Progenitor cell of endocrine pancreas (in vitro differentiated cells): Measurements from ENCODE around the gene ZNF497. TPM values are rescaled to one million over a fixed set of nuclear protein-coding genes. Genes with fewer than 3 reads are reported as not detected.

Experiments used
- DNase-seq: peaks from one replicate; pipeline ENCODE4 v3.0.0; 2021; ENCODE audit warnings: low spot score; ENCODE audit not compliant: unreplicated experiment
- H3K27ac Mint-ChIP-seq: 2 replicates; pipeline ENCODE4 v1.8.0; 2021; ENCODE audit warnings: mild to moderate bottlenecking, moderate library complexity, mixed read lengths
- H3K27me3 Mint-ChIP-seq: 2 replicates; pipeline ENCODE4 v1.8.0; 2021; ENCODE audit warnings: mixed read lengths
- H3K36me3 Mint-ChIP-seq: 2 replicates; pipeline ENCODE4 v1.8.0; 2022; ENCODE audit warnings: mixed read lengths; ENCODE audit not compliant: insufficient read depth
- H3K4me1 Mint-ChIP-seq: 2 replicates; pipeline ENCODE4 v1.8.0; 2021; ENCODE audit warnings: low read depth, mixed read lengths
- H3K4me3 Mint-ChIP-seq: 2 replicates; pipeline ENCODE4 v1.8.0; 2021; ENCODE audit warnings: low read depth, mild to moderate bottlenecking, moderate library complexity, mixed read lengths
- H3K9me3 Mint-ChIP-seq: 2 replicates; pipeline ENCODE4 v1.8.0; 2021; ENCODE audit warnings: low read depth, mixed read lengths
- total RNA-seq: library from RNA; stranded (reverse); gene quantifications from 2 replicates; pipeline ENCODE4 v1.2.1, GENCODE V29; 2021
- TF ChIP-seq, protein P1 (sequence below): fragments of 200-600 bp; sonication (generic); IDR thresholded peaks from one replicate; pipeline ENCODE4 v1.5.0; 2021; ENCODE audit warnings: antibody characterized with exemption, mild to moderate bottlenecking; ENCODE audit not compliant: unreplicated experiment

Gene ZNF497
- total RNA-seq, 1 donor from 2014 or later, result 13.4 TPM

DNA sequence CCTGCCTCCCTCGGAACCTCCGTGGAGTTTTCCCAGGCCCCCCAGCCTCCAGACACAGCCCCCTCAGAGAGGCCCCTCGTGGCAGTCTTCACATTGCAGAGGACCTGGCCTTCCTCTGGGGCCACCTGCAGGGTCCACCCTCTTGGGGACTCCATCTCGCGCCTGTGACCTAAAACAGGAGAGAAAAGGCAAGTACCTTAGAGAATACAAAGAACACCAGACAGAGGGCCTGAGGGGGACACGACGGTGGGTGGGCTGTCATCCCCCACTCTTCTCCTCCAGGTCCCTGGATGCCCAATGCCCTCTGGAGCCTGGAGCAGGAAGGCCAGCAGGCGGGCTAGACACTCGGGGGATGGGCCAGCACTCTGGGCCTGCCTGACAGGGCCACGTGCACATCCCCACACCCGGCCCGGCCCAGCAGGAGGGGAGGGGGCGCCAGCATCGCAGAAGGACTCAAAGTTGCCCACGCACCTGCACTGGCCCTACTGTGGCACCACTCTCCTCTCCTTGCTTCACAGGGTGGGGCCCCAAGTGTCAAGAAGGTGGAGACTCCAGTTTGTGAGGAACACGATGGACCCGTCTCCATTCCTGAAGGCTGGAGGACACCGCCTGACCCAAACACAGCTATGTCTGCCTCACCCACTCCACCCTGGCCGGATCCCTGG, 4.9 kb downstream of the ZNF497 start:
- TF ChIP-seq, protein P1, sequence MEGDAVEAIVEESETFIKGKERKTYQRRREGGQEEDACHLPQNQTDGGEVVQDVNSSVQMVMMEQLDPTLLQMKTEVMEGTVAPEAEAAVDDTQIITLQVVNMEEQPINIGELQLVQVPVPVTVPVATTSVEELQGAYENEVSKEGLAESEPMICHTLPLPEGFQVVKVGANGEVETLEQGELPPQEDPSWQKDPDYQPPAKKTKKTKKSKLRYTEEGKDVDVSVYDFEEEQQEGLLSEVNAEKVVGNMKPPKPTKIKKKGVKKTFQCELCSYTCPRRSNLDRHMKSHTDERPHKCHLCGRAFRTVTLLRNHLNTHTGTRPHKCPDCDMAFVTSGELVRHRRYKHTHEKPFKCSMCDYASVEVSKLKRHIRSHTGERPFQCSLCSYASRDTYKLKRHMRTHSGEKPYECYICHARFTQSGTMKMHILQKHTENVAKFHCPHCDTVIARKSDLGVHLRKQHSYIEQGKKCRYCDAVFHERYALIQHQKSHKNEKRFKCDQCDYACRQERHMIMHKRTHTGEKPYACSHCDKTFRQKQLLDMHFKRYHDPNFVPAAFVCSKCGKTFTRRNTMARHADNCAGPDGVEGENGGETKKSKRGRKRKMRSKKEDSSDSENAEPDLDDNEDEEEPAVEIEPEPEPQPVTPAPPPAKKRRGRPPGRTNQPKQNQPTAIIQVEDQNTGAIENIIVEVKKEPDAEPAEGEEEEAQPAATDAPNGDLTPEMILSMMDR, result no peak
- H3K9me3 Mint-ChIP-seq, result no peaks in the 10 kb centered on the region
- H3K27me3 Mint-ChIP-seq, result no peaks in the 10 kb centered on the region
- peaks cover 6% of the 10 kb centered on the region for H3K4me1 Mint-ChIP-seq
- no peak for DNase-seq
- no peaks in the 10 kb centered on the region for H3K36me3 Mint-ChIP-seq
- H3K27ac Mint-ChIP-seq, result no peak overlapping the region
- H3K4me3 Mint-ChIP-seq, result no peak overlapping the region

DNA sequence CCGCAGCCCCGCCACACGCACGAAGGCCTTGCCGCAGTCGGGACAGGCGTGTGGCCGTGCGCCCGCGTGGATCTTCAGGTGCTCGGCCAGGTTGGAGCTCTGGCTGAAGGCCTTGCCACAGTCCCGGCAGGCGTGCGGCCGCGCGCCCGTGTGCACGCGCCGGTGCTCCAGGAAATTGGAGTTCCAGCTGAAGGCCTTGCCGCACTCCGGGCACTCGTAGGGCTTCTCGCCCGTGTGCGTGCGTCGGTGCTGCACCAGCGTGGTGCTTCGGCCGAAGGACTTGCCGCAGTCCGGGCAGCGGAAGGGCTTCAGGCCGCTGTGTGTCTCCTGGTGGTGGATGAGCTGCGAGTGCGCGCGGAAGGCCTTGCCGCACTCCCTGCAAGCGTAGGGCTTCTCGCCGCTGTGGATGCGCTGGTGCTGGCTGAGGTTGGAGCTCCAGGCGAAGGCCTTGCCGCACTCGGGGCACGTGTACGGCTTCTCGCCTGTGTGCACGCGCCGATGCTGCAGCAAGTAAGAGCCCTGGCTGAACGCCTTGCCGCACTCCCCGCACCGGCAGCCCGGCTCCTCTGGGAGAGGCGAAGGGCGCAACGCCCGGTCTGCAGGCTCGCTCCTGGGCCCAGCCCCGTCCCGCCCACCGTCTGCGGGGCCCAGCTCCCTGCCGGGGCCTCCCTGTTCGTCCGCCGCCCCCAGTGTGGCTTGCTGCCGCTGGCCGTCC, 5.6 kb downstream of the ZNF497 start:
- H3K36me3 Mint-ChIP-seq, result no peaks in the 10 kb centered on the region
- no peak for DNase-seq
- H3K9me3 Mint-ChIP-seq, result no peaks in the 10 kb centered on the region
- no peak overlapping the region for H3K27ac Mint-ChIP-seq
- no peaks in the 10 kb centered on the region for H3K27me3 Mint-ChIP-seq
- TF ChIP-seq, protein P1, result no peak
- H3K4me1 Mint-ChIP-seq, result peaks cover 7% of the 10 kb centered on the region
- no peak overlapping the region for H3K4me3 Mint-ChIP-seq

DNA sequence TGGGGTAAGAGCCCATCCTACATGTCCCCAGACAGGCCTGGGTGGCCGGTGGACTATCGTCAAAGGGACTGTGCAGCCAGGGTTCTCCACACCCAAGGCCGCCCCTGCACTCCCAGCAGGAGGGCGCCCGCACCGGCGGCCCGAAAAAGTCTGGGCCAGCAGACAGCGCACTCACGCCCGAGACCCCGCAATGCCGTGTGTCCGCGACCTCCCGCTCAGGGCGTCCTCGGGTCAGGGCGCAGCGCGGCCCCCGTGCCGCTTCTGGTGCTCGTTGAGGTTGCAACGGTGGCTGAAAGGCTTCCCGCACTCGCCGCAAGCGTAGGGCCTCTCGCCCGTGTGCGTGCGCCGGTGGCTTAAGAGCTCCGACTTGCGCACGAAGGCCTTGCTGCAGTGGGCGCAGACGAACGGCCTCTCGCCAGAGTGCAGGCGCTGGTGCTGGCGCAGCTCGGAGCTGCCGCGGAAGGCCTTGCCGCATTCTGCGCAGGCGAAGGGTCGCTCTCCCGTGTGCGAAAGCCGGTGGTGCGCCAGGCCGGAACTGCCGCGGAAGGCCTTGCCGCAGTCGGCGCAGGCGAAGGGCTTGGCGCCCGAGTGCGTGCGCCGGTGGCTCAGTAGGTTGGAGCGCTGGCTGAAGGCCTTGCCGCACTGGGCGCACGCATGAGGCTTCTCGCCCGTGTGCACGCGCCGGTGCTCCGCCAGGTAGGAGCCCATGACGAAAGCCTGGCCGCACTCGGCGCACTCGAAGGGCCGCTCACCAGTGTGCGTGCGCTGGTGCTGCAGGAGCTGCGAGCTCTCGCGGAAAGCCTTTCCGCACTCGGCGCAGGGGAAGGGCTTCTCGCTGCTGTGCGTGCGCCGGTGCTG, 6.4 kb downstream of the ZNF497 start:
- TF ChIP-seq, protein P1, result no peak
- no peaks in the 10 kb centered on the region for H3K9me3 Mint-ChIP-seq
- H3K4me1 Mint-ChIP-seq, result peaks cover 2% of the 10 kb centered on the region
- no peaks in the 10 kb centered on the region for H3K27me3 Mint-ChIP-seq
- H3K36me3 Mint-ChIP-seq, result no peaks in the 10 kb centered on the region
- DNase-seq, result no peak
- H3K4me3 Mint-ChIP-seq, result no peak overlapping the region
- H3K27ac Mint-ChIP-seq, result no peak overlapping the region

DNA sequence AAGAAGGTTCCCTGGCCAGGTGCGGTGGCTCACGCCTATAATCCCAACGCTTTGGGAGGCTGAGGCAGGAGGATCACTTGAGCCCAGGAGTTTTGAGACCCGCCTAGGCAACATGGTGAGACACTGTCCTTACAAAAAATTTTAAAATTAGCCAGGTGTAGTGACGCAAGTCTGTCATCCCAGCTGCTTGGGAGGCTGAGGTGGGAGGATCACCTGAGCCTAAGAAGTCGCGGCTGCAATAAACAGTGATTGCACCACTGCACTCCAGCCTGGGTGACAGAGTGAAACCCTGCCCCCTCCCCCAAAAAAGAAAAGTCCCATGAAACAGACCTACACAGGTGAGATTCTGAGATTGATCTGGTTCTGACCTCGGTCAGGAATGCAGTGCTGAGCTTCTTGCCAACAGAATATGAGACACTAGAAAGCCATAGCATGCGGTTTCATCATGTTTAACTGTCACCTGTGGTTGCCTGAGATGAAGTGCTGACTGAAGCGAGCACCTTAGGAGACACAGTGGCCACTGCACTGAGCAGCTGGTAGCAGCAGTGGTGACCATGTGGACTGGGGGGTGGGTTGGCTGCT, 7.2 kb downstream of the ZNF497 start:
- peaks cover 2% of the 10 kb centered on the region for H3K4me1 Mint-ChIP-seq
- DNase-seq, result no peak
- TF ChIP-seq, protein P1, result no peak
- H3K27ac Mint-ChIP-seq, result no peak overlapping the region
- H3K9me3 Mint-ChIP-seq, result no peaks in the 10 kb centered on the region
- no peak overlapping the region for H3K4me3 Mint-ChIP-seq
- H3K36me3 Mint-ChIP-seq, result peaks cover 2% of the 10 kb centered on the region
- no peaks in the 10 kb centered on the region for H3K27me3 Mint-ChIP-seq

DNA sequence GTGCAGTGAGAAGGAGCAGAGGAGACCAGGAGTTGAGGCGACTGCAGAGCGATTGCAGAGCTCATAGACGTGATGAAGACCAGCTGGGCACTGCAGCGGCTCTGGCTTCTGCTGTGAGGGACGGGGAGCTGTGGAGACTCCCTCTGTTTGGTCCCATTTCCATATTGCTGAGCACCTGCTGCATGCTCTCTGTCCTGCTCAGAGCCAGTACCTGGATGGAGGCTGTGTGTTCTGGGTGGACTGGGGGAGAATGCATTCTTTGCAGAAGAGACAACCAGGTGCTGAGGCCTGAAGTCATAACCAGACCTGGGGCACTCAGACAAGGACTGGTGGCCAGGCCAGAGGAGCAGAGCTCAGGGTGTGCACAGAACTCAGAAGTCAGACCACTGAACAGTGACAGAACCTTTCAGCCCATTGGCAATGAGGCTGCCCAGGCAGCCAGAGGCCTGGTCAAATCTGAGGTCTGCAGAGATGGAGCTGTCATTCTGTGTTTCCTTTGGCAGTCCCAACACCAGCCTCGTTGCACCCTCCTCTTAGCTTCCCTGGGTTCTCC, 8.0 kb downstream of the ZNF497 start:
- no peak for DNase-seq
- peaks cover 2% of the 10 kb centered on the region for H3K27me3 Mint-ChIP-seq
- no peak overlapping the region for H3K27ac Mint-ChIP-seq
- H3K9me3 Mint-ChIP-seq, result no peaks in the 10 kb centered on the region
- TF ChIP-seq, protein P1, result no peak
- H3K36me3 Mint-ChIP-seq, result peaks cover 3% of the 10 kb centered on the region
- H3K4me1 Mint-ChIP-seq, result peaks cover 2% of the 10 kb centered on the region
- H3K4me3 Mint-ChIP-seq, result no peak overlapping the region
